CD1c-positive myeloid dendritic cell (primary cell): Measurements from ENCODE around the gene CCN5.
"Not testable (repeated sequence)": the region's sequence is repeated elsewhere in the genome, so short reads cannot be mapped to it uniquely, and the experiment has no call there.

Experiments used
- DNase-seq: peaks from one replicate; pipeline ENCODE4 v3.0.0-alpha.2; 2016; ENCODE audit errors: extremely low spot score

Gene CCN5

GRCh38 chr20:44756956-44757355 lies 41.8 kb downstream of the CCN5 start:
- no peak for DNase-seq

DNA sequence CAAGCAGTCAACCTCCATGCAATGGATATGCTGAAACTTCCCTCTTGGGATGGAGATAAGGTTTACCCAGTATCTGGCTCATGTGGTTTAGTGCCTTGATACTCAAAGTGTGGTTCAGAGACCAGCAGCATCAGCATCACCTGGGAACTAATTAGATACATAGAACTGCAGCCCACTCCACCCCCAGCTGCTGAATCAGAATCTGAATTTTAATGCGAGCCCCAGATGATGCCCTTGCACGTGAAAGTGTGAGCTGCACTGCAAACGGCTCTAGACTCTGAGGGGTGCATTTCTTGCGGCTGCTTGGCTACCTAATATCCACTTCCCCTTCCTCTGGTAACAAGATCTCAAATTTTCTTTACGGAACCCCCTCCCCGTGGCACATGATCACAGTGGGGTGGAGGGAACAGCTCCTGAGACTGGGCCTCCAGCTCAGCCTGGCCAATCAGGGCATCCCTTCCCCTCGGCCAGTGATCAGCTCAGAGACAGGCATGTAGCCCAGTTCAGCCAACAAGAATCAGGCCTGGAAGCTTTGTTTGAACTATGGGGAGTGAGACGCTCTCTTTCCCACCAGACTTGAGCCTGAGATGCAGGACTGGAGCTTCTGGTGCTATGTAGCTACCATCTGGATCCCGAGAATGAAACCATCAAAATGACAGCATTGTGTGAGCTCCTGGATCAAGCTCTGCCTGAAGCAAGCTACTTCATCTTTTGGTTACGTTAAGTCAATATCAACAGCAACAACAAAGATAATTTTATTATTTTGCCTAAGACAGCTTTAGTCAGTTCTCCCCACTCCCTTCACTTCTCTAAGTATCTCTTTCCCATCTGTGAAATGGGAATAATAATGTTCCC lies 43.3 kb downstream of the CCN5 start:
- no peak for DNase-seq

DNA sequence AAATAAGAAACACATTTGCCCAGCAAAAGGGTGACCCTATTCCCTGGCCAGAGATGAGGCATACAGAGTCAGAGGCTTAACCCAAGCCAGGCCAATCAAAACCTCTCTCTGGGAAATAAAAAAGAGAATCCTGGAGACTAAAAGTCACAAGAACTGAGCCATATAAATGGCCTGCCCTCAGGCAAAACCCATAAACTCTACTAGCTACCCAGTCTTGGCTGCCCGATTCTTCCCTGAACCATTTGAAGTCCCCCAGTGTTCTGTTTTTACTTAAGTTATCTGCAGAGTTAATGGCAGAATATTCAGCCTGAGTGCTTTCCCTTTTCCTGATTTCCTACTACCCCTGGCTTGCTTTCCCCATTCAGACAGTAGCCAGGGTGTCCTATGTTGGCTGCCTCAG lies 44.4 kb downstream of the CCN5 start:
- no peak for DNase-seq

DNA sequence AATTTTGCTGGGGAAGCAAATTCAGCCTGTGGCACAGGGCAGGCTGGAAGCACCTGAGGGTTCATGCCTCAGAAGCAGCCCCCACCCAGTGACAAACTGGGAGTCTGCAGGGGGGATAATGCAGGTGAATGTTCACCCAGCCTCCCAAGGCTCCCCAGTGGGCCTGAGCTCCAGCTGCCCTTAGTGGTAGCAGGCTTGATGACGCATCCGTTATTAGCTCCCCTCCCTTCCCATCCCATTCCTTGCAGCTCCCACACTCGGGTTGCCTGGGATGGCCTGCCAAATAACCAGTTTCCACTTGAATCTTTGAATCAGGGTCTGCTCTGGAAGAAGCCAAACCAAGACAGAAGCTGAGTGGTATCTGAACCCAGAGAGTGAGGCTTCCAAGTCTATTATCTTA lies 46.3 kb downstream of the CCN5 start:
- DNase-seq, result no peak

GRCh38 chr20:44762466-44763140 lies 47.4 kb downstream of the CCN5 start:
- DNase-seq, result no peak

- not testable (repeated sequence) for DNase-seq
Observed at GRCh38 chr20:44763798-44764197, 48.6 kb downstream of the CCN5 start.

DNA sequence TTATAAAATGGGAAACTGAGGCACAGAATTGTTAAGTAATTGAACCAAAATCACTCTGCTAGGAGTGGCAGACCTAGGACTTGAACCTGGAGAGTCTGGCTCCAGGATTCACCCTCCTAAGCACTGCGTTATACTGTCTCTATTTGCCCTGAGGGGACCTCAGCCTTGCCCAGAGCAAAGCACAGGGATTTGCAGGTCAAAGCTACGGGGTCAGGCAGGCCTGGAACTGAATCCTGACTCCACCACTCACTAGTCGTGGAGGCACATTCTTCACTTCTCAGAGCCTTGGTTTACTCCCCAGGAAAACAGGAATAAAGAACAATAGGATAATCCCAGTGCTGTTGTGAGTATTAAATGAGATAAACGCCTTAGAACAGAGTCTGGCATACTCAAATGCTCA lies 49.9 kb downstream of the CCN5 start:
- no peak for DNase-seq

DNA sequence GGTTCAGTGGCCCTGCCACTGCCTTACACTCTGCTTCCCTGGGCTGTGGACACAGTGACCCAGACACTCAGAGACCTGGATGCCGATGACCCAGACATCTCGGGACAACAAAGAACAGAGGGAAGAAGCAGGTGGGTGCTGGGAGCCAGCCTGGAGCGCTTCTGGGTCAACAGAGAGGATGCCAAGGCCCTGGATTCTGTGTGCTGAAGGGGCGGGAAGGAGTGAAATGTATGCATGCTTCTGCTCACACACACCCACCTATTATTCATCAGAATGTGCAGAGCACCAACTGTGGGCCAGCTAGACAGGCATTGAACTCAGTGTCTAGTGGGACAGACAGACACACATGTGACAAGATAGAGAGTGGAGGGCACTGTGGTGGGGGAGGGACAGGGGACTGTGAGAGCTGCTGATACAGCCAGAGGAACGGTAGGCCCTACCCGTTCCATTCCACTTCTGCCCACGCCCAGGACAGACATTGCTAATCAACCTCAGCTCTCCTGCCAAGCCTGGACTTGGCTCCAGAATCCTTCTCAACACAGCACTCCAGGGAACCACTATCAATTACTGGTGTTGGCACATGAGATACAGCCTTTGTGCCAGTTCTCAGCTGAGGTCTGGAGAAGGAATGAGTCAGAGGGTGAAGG lies 50.7 kb downstream of the CCN5 start:
- DNase-seq, result no peak

- no peak for DNase-seq
Observed at GRCh38 chr20:44768256-44768655, 53.1 kb downstream of the CCN5 start.

GRCh38 chr20:44768854-44769480 lies 53.8 kb downstream of the CCN5 start:
- DNase-seq, result no peak

DNA sequence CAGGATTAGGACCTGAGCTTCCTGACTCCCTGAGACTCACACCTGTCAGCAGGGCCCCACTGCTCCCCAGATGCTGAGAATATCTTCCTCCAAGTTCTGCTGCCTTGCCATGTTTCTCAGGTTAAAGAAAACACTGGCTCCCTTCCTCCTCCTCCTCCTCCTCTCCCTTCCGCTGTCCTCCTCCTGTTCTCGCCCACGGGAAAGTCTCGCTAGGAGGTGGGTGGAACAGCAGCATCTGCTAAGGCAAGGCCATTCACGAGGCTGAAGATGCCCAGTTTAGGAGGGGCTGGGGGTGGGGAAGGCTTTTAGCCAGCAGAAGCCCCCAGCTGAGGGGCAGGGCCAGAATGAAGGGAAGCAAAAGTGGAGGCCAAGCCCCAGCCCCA lies 54.3 kb downstream of the CCN5 start:
- no peak for DNase-seq

- no peak for DNase-seq
Observed at GRCh38 chr20:44770484-44771171, 55.5 kb downstream of the CCN5 start.

- DNase-seq, result no peak
Observed at GRCh38 chr20:44771172-44771535, 56.0 kb downstream of the CCN5 start.

- no peak for DNase-seq
Observed at GRCh38 chr20:44772636-44773035, 57.5 kb downstream of the CCN5 start.

GRCh38 chr20:44773070-44773829 lies 58.1 kb downstream of the CCN5 start:
- DNase-seq, result no peak

DNA sequence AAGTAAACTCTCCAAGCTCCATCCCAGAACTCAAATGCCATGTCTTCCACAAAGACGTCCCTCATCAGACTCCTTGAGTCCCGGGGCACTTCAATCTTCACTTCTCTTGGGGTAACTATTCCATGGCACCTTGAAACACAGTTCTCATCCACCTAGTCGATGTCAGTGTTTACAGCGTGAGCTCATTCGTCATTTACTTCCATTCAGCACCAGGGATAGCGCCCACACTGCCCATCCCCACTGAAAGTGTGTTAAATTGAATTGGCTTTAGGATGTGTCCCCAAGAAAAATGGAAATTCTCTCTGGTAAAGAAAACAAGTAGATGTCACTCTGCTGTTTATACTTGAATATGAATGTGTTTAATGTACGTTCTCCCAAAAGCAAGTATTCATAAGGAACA lies 61.8 kb downstream of the CCN5 start:
- peak; percentile 2 for DNase-seq
